Stimulated activated naive CD8-positive, alpha-beta T cell treated with anti-CD3 and anti-CD28 coated beads, Interleukin-15, amount 100 ng/mL, for 72 hours (primary cell): Measurements from ENCODE around the gene SVIL.

Experiments
- ATAC-seq: fragments of 150-1000 bp; cut with Tn5 transposase; 2 replicates; pipeline ENCODE4 v1.10.0; 2021; ENCODE audit warnings: mild to moderate bottlenecking, moderate library complexity
- DNase-seq, 2 donors: peaks; one replicate each; pipeline ENCODE4 v3.0.0; 2021 to 2022
- H3K27ac Mint-ChIP-seq, 2 donors: one replicate each; pipeline ENCODE4 v1.8.0; 2022; ENCODE audit warnings: mild to moderate bottlenecking in 2 of 2, mixed read lengths in 2 of 2, moderate library complexity in 2 of 2
- H3K27me3 Mint-ChIP-seq: one replicate; pipeline ENCODE4 v1.8.0; 2022; ENCODE audit warnings: mixed read lengths
- H3K4me1 Mint-ChIP-seq: one replicate; pipeline ENCODE4 v1.8.0; 2022; ENCODE audit warnings: mild to moderate bottlenecking, mixed read lengths
- H3K4me3 Mint-ChIP-seq, 2 donors: one replicate each; pipeline ENCODE4 v1.8.0; 2022; ENCODE audit warnings: mild to moderate bottlenecking in 2 of 2, mixed read lengths in 2 of 2, moderate library complexity in 1 of 2
- H3K9me3 Mint-ChIP-seq, 2 donors: one replicate each; pipeline ENCODE4 v1.8.0; 2022; ENCODE audit warnings: mixed read lengths in 2 of 2

SVIL gene

DNA sequence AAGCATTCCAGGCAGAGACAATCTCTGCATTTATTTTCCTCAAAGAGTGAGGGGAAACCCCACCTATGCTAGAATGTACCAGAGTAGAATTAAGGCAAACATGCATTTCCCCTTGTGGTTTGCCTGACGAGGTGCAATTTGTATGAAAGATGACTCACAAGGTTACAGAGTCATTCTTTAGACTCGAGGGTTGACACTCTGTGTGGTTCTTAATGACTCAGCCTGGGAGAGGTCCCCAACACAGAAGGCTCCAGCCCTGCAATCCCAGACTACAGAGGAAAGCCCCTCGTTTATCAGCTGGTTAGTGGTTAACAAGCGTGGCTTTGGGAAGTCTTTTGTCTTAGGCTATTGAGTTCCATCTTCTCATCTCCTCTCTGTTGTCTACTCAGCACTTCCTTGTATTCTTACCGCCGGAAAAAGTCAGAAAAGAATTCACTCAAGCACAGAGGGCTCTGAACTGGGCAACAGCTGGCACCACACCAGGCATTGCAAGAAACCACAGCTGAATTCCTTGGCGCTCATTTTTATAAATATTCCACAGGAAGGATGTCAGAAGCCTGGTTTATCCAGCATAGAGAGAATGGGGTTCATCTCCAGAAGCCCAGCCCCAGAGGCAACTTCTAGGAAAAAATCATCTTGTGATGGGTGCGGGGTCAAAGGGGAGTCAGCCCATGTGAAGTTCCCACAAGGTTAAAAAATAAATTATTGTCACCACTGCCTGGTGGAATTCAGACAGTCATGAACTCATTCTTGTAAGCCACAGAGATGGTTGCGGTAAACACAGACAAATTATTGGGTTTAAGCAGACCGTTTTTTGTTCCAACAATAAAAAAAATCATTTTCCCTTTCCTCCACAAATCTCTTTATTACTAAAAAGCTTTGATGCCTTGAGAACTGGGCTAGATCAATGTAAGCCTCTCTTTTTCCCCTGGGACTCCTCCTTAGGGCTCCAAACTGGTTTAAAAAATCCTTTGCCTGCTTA lies 24.5 kb upstream of the SVIL start:
- Mint-ChIP-seq H3K4me1 (peaks cover 31% of the 10 kb centered on the region), H3K27ac (peak overlapping the region in 1 of 2 donors; percentile 27), H3K27me3 (peaks cover 5% of the 10 kb centered on the region), H3K9me3 (peaks cover 0 to 4% of the 10 kb centered on the region in 2 donors), H3K4me3 (peak overlapping the region; percentile 54 to 75)
- ATAC-seq (peak; percentile 99), DNase-seq (peak; percentile 64 to 76)

DNA sequence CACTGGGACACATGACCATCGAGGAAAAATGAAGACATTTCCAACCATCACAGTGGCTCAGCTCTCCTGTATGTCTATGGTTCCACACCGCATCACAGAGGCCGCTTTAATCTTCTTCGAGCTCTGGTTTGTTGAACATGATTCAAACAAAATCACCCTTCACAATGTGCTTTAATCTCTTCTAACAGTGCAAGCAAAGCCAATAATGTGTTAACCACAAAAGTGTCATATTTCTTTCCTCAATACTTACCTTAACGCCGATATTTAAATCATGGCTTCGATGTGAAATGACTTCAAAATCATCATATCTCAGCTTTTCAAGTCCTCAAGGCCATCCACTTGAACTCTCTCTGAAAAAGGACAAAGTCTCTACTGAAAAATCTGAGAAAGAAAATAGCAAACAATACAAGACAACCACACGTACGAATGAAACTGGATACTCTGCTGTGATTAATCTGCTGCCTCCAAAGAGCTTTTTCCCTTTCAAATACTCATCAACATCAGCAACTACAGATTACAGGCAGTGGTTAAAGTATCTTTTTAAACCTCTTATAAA lies 23.0 kb upstream of the SVIL start:
- H3K27me3 Mint-ChIP-seq = peaks cover 5% of the 10 kb centered on the region
- no peak overlapping the region for H3K27ac Mint-ChIP-seq
- DNase-seq = no peak
- peak; percentile 16 for ATAC-seq
- H3K4me1 Mint-ChIP-seq = peaks cover 31% of the 10 kb centered on the region
- H3K9me3 Mint-ChIP-seq = peaks cover 0 to 4% of the 10 kb centered on the region in 2 donors
- peak overlapping the region; percentile 8 to 16 for H3K4me3 Mint-ChIP-seq

DNA sequence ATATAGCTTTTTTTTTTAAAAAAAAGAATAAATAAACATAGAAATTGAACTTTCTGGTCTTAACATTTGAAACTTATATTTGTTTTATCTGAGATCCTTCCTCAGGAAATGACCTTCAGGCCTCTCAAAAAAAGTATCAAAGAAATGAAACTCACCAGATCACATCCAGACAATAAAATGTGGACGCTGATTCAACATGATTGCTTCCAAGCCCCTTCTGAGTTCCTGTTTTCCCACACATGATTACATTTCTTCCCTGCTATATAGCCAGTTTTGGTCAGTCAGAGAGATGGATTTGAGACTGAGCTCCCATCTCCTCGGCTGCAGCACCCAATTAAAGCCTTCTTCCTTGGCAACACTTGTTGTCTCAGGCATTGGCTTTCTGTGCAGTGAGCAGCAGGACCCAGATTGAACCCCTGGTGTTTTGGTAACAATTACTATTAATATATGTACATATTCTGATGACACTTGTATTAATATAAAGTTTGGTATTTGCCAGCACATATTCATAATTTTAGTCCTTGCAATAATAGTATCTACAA lies 21.8 kb upstream of the SVIL start:
- Mint-ChIP-seq H3K27me3 (no peaks in the 10 kb centered on the region), H3K4me1 (peaks cover 39% of the 10 kb centered on the region), H3K27ac (no peak overlapping the region), H3K4me3 (no peak overlapping the region), H3K9me3 (peaks cover 0 to 4% of the 10 kb centered on the region in 2 donors)
- DNase-seq = no peak
- ATAC-seq = no peak

DNA sequence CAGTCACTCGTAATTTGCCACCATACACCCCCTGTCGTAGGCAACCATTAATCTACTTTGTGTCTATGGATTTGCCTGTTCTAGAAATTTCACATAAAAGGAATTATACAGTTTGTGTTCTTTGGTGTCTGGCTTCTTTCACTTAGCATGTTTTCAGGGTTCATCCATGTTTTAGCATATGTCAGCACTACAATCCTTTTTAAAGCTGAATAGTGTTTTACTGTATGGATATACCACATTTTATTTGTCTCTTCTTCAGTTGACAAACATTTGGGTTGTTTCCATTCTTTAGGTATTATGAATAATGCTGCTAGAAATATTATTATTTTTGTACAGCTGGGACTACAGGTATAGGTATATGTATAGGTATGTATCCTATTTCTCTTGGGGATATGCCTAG lies 17.4 kb upstream of the SVIL start:
- Mint-ChIP-seq H3K27me3 (no peaks in the 10 kb centered on the region), H3K4me1 (peaks cover 37% of the 10 kb centered on the region), H3K27ac (no peak overlapping the region), H3K9me3 (peaks cover 0 to 2% of the 10 kb centered on the region in 2 donors), H3K4me3 (no peak overlapping the region)
- ATAC-seq (no peak), DNase-seq (no peak)

DNA sequence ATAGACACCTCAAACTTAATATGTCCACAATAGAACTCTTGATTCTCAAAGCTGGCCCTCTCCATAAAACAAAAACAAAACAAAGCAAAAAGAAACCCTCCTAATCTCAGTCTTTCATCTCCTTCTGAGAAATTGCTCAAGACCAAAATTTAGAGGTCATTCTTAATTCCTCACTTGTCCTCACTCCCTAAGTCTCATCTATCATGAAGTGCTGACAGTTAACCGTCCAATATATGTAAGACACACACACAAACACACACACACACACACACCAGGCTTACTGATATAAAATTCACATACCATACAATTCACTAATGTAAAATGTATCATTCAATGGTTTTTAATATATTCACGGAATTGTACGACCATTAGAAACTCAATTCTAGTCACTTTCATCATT lies 17.0 kb upstream of the SVIL start:
- ATAC-seq (no peak), DNase-seq (no peak)
- Mint-ChIP-seq H3K4me1 (peaks cover 39% of the 10 kb centered on the region), H3K4me3 (no peak overlapping the region), H3K27ac (no peak overlapping the region), H3K27me3 (no peaks in the 10 kb centered on the region), H3K9me3 (no peaks in the 10 kb centered on the region)

DNA sequence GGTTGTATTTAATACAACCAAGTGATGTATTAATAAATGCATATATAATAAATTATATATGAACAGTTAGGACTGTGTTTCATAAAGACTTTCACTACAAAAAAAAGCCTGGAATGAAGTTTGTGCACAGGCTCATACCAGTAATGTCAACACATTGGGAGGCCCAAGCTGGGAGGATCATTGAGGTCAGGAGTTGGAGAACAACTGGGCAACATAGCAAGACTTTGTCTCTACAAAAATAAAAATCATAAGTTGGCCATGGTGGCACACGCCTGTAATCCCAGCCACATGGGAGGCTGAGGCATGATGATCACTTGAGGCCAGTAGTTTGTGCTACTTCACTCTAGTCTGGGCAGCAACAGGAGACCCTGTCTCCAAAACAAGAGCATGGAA lies 15.8 kb upstream of the SVIL start:
- DNase-seq (no peak), ATAC-seq (no peak)
- H3K27ac Mint-ChIP-seq = no peak overlapping the region
- H3K27me3 Mint-ChIP-seq = no peaks in the 10 kb centered on the region
- H3K4me1 Mint-ChIP-seq = peaks cover 48% of the 10 kb centered on the region
- no peak overlapping the region for H3K4me3 Mint-ChIP-seq
- no peaks in the 10 kb centered on the region for H3K9me3 Mint-ChIP-seq

DNA sequence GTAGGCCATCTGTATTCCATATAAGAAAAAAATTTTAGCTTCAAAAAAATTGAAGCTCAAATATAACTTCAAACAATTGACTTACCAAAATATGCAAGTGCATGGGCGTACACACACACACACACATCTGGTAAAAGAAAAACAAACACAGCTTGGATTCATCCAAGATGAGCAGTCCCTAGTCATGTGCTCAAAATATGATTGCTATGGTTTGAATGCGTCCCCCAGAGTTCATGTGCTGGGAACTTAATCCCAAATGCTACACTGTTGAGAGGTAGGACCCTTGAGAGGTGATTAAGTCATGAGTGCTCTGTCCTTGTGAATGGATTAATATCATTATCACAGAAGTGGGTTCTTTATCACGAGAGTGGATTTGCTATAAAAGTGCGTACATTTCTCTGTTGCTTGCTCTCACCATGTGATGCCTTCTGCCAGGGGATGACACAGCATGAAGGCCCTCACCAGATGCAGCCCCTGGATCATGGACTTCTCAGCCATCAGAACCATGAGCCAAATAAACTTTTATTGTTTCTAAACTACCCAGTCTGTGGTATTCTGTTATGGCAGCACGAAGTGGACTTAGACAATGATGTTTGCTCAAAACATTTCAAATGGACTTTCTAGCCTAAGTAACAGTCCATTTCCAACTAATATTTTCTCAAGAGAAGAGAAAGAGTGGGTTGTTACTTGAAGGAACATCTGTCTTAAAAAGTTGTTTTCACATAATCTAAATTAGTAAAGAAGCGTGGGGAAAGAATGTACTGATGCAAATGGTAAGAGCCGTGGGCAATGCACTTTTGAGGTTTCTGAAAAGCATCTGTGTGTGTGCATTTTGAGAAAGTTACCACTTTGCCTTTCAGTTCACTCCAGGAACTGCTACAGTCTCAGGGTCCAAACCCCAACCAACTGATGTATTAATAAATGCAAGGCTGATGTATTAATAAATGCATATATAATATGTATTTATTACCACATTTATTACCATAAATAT lies 15.1 kb upstream of the SVIL start:
- ATAC-seq (no peak), DNase-seq (no peak)
- H3K27me3 Mint-ChIP-seq = no peaks in the 10 kb centered on the region
- no peak overlapping the region for H3K27ac Mint-ChIP-seq
- H3K4me1 Mint-ChIP-seq = peaks cover 48% of the 10 kb centered on the region
- no peaks in the 10 kb centered on the region for H3K9me3 Mint-ChIP-seq
- H3K4me3 Mint-ChIP-seq = no peak overlapping the region

DNA sequence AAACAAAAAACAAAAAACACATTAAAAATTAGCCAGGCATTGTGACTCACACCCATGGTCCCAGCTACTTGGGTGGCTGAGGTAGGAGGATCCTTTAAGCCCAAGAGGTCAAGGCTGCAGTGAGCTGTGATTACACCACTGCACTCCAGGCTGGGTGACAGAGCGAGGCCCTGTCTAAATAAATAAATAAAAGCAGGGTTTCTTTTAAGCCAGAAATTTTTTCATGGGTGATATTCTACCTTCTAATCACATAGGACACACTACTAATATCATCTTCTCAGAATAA lies 14.2 kb upstream of the SVIL start:
- Mint-ChIP-seq H3K4me1 (peaks cover 48% of the 10 kb centered on the region), H3K4me3 (no peak overlapping the region), H3K27ac (no peak overlapping the region), H3K9me3 (no peaks in the 10 kb centered on the region), H3K27me3 (no peaks in the 10 kb centered on the region)
- ATAC-seq (no peak), DNase-seq (no peak)

DNA sequence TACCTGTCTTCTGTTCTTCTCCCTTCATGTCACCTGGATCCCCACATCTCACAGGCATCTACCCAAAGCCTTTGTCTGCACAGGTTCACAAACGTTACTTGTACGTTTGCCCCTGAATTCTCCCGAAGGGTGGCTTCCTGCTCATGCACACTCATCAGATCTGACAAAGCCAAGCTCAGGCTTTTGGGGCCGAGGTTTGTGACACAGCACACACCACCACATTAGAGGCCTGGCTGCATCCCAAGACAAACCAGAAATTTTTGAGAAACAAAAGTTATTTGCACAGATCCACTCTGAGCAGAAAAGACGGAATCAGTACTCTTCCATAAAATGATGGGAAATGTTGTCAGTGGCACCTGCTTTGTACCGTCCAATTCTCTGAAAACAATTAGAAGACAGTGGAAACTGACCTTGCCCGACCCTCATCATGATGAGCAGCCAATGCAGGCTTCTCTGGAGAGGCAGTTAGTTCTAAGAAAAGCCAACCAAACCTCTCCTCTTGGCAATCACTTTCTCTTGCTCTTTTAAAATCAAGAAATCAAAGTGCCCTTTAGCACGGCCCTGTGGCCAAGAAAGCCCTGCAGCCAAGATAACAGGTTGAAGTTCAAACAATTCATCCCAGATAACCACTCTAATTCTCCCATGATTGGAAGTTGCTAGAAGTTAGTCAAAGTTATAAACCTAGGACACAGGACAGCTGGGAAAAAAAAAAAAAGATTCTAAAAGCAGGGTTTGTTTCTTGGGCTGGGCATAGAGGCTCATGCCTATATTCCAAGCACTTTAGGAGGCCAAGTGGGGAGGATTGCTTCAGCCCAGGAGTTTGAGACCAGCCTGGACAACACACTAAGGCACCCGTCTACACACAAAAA lies 13.6 kb upstream of the SVIL start:
- Mint-ChIP-seq H3K9me3 (no peaks in the 10 kb centered on the region), H3K27ac (peak overlapping the region in 1 of 2 donors; percentile 5), H3K4me1 (peaks cover 48% of the 10 kb centered on the region), H3K4me3 (peak overlapping the region; percentile 61 to 70), H3K27me3 (no peaks in the 10 kb centered on the region)
- peak; percentile 83 for ATAC-seq
- DNase-seq = peak; percentile 35 to 41

DNA sequence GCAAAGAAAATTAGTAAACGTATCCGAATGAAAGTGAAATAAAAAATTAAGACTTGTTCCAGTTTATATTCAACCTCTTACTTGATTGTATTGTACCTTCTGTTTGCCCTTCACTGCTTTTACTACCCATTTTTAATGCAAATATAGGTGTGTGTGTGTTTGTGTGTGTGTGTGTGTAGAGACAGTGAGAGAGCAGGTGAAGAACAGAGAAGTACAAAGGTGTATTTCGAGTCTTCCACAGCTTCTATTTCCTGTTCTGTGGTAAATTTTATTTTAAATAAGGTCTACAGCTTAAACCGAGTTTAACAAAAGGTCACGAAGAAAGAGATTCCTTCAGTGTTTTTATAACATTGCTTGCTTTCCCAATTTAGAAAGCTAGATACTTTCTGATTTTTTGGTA lies 12.7 kb upstream of the SVIL start:
- Mint-ChIP-seq H3K9me3 (no peaks in the 10 kb centered on the region), H3K27ac (no peak overlapping the region), H3K4me3 (peak overlapping the region; percentile 16 to 46), H3K4me1 (peaks cover 48% of the 10 kb centered on the region), H3K27me3 (no peaks in the 10 kb centered on the region)
- ATAC-seq = no peak
- no peak for DNase-seq

DNA sequence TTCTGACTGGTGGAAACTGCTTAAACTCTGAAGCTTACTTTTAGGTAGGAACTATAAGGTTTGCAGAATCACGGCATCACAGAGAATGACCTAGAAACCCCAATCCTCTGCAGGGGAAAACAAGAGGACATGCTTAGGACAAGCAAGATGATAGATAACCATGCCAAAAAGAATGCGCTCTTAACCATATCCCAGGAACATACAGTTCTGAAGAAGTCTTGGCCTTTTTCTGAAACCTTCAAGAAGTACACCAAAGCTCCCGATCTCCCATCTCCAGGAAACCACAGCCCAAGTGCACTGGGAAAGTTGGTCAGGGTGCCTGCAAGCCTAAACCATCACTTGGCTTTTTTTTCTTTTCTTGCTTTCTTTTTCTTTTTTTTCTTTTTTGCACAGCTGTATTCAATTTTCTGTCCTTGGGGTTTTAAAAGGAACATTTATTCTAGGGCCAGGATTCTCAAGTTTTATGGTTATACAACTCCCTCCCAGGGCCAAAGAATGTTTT lies 12.2 kb upstream of the SVIL start:
- DNase-seq = no peak
- H3K4me3 Mint-ChIP-seq = peak overlapping the region; percentile 46 to 71
- peaks cover 45% of the 10 kb centered on the region for H3K4me1 Mint-ChIP-seq
- no peak for ATAC-seq
- H3K9me3 Mint-ChIP-seq = no peaks in the 10 kb centered on the region
- H3K27me3 Mint-ChIP-seq = no peaks in the 10 kb centered on the region
- H3K27ac Mint-ChIP-seq = no peak overlapping the region

DNA sequence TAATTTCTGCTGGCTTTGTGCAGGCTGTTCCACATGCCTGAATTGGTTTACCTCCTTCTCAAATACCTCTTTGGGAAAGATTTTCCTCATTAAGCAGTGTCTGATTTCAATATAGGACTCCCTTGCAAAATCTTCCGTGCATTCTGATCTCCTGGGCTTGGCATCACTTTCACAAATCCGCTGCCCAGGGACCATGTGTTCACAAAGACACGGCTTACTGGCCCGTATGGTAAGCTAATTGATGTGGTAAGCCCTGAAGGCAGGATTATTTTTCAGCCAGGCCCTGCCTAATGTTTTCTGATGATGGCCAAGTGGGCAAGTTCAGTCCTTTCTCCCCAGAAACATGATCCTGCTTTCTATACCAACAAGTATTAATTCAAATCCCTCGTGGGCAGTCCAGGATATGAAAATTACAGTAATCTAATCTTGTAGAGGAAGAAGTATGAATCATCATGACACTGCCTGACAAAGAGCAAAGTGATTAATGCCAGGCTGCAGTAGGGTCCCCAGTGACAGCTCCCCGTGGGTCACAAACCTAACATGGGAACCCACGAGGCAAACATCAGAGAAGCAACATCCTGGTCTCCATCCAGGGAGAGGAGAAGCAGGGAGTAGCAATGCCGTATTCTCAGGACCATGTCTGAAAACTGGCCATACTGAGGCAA lies 11.6 kb upstream of the SVIL start:
- no peaks in the 10 kb centered on the region for H3K27me3 Mint-ChIP-seq
- DNase-seq (no peak), ATAC-seq (peak; percentile 77)
- H3K9me3 Mint-ChIP-seq = no peaks in the 10 kb centered on the region
- peak overlapping the region; percentile 46 to 71 for H3K4me3 Mint-ChIP-seq
- peak overlapping the region in 1 of 2 donors; percentile 79 for H3K27ac Mint-ChIP-seq
- H3K4me1 Mint-ChIP-seq = peaks cover 39% of the 10 kb centered on the region

DNA sequence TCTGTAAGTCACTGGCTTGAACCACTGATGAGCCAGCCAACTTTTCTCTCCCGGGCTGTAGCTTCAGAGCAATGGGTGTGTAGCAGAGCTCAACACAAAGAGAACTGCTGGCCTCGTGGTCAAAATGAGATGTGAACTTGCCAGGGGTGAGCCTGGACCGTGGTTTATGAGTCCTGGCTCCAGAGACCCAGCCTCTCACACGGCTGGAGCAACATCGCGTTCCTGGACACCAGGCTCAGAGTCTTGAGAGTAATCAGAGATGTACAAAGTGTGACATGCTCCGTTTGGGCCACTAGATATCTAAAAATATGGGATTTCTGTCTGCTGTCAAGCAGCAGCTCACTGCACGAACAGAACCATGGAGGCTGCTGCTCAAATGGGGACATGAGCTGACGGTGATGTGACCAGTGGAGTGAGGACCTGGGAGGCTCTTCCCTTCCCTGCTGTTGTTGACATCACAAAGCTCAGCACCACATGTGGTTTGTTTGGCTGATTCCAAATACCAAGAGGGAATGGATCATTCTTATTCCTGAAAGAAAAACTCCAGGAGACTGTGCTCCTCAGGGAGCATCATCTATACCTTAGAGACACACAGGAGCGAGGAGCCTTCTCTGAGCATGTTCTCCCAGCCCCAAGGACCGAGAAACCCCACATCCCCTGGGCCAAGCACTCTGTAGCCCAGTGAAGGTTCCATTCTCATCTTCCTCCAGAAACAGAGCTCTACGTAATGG lies 9.2 kb upstream of the SVIL start:
- no peaks in the 10 kb centered on the region for H3K9me3 Mint-ChIP-seq
- ATAC-seq = no peak
- H3K4me1 Mint-ChIP-seq = peaks cover 30% of the 10 kb centered on the region
- no peak overlapping the region for H3K27ac Mint-ChIP-seq
- H3K27me3 Mint-ChIP-seq = no peaks in the 10 kb centered on the region
- no peak for DNase-seq
- no peak overlapping the region for H3K4me3 Mint-ChIP-seq
